NCI-H2107 treated with DMSO at 0.1 percent for 48 hours (cell line): ENCODE measurements around the gene ANO9.
"Not testable (repeated sequence)": the region's sequence is repeated elsewhere in the genome, so short reads cannot be mapped to it uniquely, and the experiment has no call there.

Experiments
- DNase-seq: peaks from one replicate; lab custom pipeline; 2025; ENCODE audit not compliant: unreplicated experiment; lab: John Stamatoyannopoulos, UW

Gene ANO9

GRCh38 chr11:437228-437870, 4.5 kb downstream of the ANO9 start:
- no peak for DNase-seq

- DNase-seq: not testable (repeated sequence)
Measured at GRCh38 chr11:434999-435740, 6.6 kb downstream of the ANO9 start.

GRCh38 chr11:434496-434895, 7.3 kb downstream of the ANO9 start:
- DNase-seq: no peak

- DNase-seq: no peak
Measured at GRCh38 chr11:433641-434040, 8.2 kb downstream of the ANO9 start.

GRCh38 chr11:433111-433510, 8.7 kb downstream of the ANO9 start:
- no peak for DNase-seq

GRCh38 chr11:432501-433100, 9.2 kb downstream of the ANO9 start:
- no peak for DNase-seq

GRCh38 chr11:431921-432320, 9.9 kb downstream of the ANO9 start:
- no peak for DNase-seq

GRCh38 chr11:429931-430456, 11.8 kb downstream of the ANO9 start:
- DNase-seq: no peak

GRCh38 chr11:429391-429790, 12.4 kb downstream of the ANO9 start:
- DNase-seq: no peak

GRCh38 chr11:428295-428694, 13.5 kb downstream of the ANO9 start:
- no peak for DNase-seq

GRCh38 chr11:426851-427250, 15.0 kb downstream of the ANO9 start:
- no peak for DNase-seq

- DNase-seq: no peak
Measured at GRCh38 chr11:425301-425700, 16.5 kb downstream of the ANO9 start.

- DNase-seq: not testable (repeated sequence)
Measured at GRCh38 chr11:424766-425165, 17.0 kb downstream of the ANO9 start.

GRCh38 chr11:424232-424631, 17.6 kb downstream of the ANO9 start:
- no peak for DNase-seq

- no peak for DNase-seq
Measured at GRCh38 chr11:422249-422656, 19.6 kb downstream of the ANO9 start.

- no peak for DNase-seq
Measured at GRCh38 chr11:420911-421321, 20.9 kb downstream of the ANO9 start.

- DNase-seq: no peak
Measured at GRCh38 chr11:420054-420910, 21.5 kb downstream of the ANO9 start.

GRCh38 chr11:419248-420005, 22.4 kb downstream of the ANO9 start:
- no peak for DNase-seq

- DNase-seq: no peak
Measured at GRCh38 chr11:418343-419247, 23.2 kb downstream of the ANO9 start.
